GM23248 (cell line): Measurements from ENCODE around the gene WDR72. TPM values are rescaled to one million over a fixed set of nuclear protein-coding genes. Genes with fewer than 3 reads are reported as not detected.

Experiments
- DNase-seq: peaks from one replicate; pipeline ENCODE4 v3.0.0-alpha.2; 2015
- H2AFZ ChIP-seq: fragments of 200-600 bp; sonication (generic); 2 replicates; pipeline ENCODE4 v1.6.1; 2016; ENCODE audit warnings: antibody characterized with exemption
- H3F3A ChIP-seq: fragments of 200-600 bp; sonication (generic); 2 replicates; pipeline ENCODE4 v1.6.1; 2016; ENCODE audit warnings: mild to moderate bottlenecking, antibody characterized with exemption, mixed run types; ENCODE audit not compliant: insufficient read depth
- H3K27ac ChIP-seq: fragments of 200-600 bp; sonication (generic); 2 replicates; pipeline ENCODE4 v1.5.1; 2016; ENCODE audit warnings: mild to moderate bottlenecking
- H3K27me3 ChIP-seq: fragments of 200-600 bp; sonication (generic); replicated peaks from 2 replicates; pipeline ENCODE4 v1.6.1; 2016; ENCODE audit warnings: mild to moderate bottlenecking; ENCODE audit not compliant: insufficient read depth
- H3K36me3 ChIP-seq: fragments of 200-600 bp; sonication (generic); 2 replicates; pipeline ENCODE4 v1.6.1; 2016; ENCODE audit warnings: low read depth, mild to moderate bottlenecking
- H3K4me1 ChIP-seq: fragments of 200-600 bp; sonication (generic); 2 replicates; pipeline ENCODE4 v1.6.1; 2016; ENCODE audit warnings: mild to moderate bottlenecking; ENCODE audit not compliant: insufficient read depth
- H3K4me2 ChIP-seq: fragments of 200-600 bp; sonication (generic); one replicate; pipeline ENCODE4 v1.6.1; 2016; ENCODE audit warnings: mild to moderate bottlenecking; ENCODE audit not compliant: unreplicated experiment
- H3K4me3 ChIP-seq: fragments of 200-600 bp; sonication (generic); 2 replicates; pipeline ENCODE4 v1.5.1; 2016; ENCODE audit warnings: mild to moderate bottlenecking
- H3K79me2 ChIP-seq: fragments of 200-600 bp; sonication (generic); 2 replicates; pipeline ENCODE4 v1.6.1; 2016; ENCODE audit warnings: mild to moderate bottlenecking; ENCODE audit not compliant: insufficient read depth
- H3K9ac ChIP-seq: fragments of 200-600 bp; sonication (generic); 2 replicates; pipeline ENCODE4 v1.6.1; 2016; ENCODE audit warnings: mild to moderate bottlenecking
- H3K9me2 ChIP-seq: fragments of 200-600 bp; sonication (generic); 2 replicates; pipeline ENCODE4 v1.6.1; 2016; ENCODE audit warnings: mixed run types, mild to moderate bottlenecking, moderate library complexity; ENCODE audit not compliant: insufficient read depth
- H3K9me3 ChIP-seq: fragments of 200-600 bp; sonication (generic); one replicate; pipeline ENCODE4 v1.6.1; 2017; ENCODE audit warnings: low read depth
- H4K20me1 ChIP-seq: fragments of 200-600 bp; sonication (generic); 2 replicates; pipeline ENCODE4 v1.6.0; 2016; ENCODE audit not compliant: insufficient read depth
- EZH2 ChIP-seq: fragments of 200-600 bp; sonication (generic); IDR thresholded peaks from 2 replicates; pipeline ENCODE4 v1.6.1; 2018; ENCODE audit warnings: antibody characterized with exemption, mild to moderate bottlenecking; ENCODE audit not compliant: insufficient read depth, poor library complexity, severe bottlenecking
- EZH2phosphoT487 ChIP-seq: fragments of 200-600 bp; sonication (generic); IDR thresholded peaks from 2 replicates; pipeline ENCODE4 v1.6.1; 2018; ENCODE audit warnings: antibody characterized with exemption, moderate library complexity, mild to moderate bottlenecking, low read depth; ENCODE audit not compliant: insufficient read depth
- WGBS, 2 experiments: methylation state at CpG; one replicate each; pipeline ENCODE4 v1.1.6; 2015 to 2017; ENCODE audit warnings: low lambda C conversion rate in 2 of 2, low coverage in 1 of 2; ENCODE audit errors: missing lambda C conversion rate in 2 of 2; 5-methylcytosine and 5-hydroxymethylcytosine counted together
- in situ Hi-C: fragments of 300-500 bp; cut with MboI; formaldehyde crosslinking; loops from 2 replicates; pipeline ENCODE4 v1.15.0; 2020
- polyA plus RNA-seq: library from polyadenylated mRNA; unstranded; fragments of >200 nt; fragmentation: Nextera tagmentation; extraction: Ambion mirVana; gene quantifications from 2 replicates; pipeline ENCODE4 v1.2.1, GENCODE V29; 2016
- total RNA-seq: library from RNA; depleted of rRNA; stranded (reverse); fragments of >200 nt; shearing (Covaris generic); gene quantifications from 2 replicates; pipeline ENCODE4 v1.2.3, GENCODE V29; 2014

The WDR72 gene
- total and polyA plus RNA-seq, 2 experiments from 2014 or later: not detected

DNA sequence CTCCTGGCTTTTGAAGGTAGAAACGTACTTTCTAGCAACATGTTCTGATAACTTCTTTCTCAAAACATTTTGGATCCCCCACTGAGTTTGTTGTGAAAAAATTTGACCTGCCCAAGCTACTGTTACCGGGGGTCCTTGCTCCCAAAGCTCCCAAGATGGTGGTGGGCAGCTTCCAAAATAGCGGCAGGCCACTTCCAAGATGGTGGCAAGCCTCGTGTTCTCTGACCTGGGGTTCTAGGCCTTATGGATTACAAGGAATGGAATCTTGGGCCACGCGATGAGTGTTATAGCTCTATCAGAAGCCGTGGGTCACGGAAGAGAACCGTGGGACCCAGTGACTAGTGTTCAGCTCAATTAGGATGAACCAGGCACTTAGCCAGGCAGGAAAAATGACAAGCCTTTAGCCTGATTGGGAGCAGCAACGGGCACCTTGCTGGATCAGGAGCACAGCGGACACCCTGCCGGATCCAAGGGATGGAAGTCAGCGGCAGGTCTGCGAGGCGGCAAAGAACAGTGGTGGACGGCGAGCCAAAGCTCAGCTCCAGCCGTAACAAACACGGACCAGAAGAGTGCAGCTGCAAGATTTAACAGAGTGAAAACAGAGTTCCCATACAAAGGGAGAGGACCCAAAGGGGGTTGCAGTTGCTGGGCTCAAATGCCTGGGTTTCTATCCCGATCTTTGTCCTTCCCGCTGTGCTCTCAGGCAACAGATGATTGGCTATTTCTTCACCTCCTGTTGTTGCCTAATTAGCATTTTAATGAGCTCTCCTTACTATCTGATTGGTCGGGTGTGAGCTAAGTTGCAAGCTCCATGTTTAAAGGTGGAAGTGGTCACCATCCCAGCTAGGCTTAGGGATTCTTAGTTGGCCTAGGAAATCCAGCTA lies 133.3 kb downstream of the WDR72 start:
- no peaks in the 10 kb centered on the region for H3K36me3 ChIP-seq
- WGBS, 2 experiments: 50 to 53% methylated on average over 22 of the region's 22 CpGs
- in situ Hi-C loops: no loop called here

DNA sequence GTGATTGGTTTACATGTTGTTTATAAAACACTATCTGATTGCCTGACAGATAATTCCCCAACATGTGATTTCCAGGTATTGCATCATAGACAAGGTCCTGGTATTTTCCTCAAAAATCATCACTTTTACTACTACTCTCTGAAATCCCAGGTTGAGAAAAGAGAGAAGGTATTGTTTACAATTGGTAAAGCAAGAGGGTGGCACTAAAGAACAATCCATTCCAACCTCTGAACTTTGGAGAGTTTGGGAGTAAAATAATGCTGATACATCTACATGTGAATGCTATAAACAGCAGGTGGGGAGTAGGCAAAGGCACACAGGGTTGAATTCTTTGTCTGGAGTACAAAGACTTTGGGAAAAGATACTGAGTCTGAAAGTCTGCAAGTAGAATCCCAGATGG lies 134.2 kb downstream of the WDR72 start:
- Histone ChIP-seq H3K27me3 (no peaks in the 10 kb centered on the region), H3K4me1 (no peaks in the 10 kb centered on the region), H3K9me2 (no peaks in the 10 kb centered on the region), H3K4me2 (no peak overlapping the region), H3K9ac (no peak overlapping the region), H3K9me3 (no peaks in the 10 kb centered on the region), H3K4me3 (no peak overlapping the region), H3K79me2 (no peaks in the 10 kb centered on the region), H2AFZ (no peak overlapping the region), H4K20me1 (no peaks in the 10 kb centered on the region), H3K36me3 (no peaks in the 10 kb centered on the region), H3K27ac (no peak overlapping the region), H3F3A (no peaks in the 10 kb centered on the region)
- in situ Hi-C loops: no loop called here
- TF ChIP-seq EZH2 (no peak), EZH2phosphoT487 (no peak)
- no peak for DNase-seq

More for the DNA sequence above, 133.3 kb downstream of the WDR72 start:
- Histone ChIP-seq H3K4me3 (no peak overlapping the region), H3F3A (no peaks in the 10 kb centered on the region), H2AFZ (no peak overlapping the region), H3K9me3 (no peaks in the 10 kb centered on the region), H3K9ac (no peak overlapping the region), H3K27me3 (no peaks in the 10 kb centered on the region), H3K9me2 (no peaks in the 10 kb centered on the region), H3K79me2 (no peaks in the 10 kb centered on the region), H3K27ac (no peak overlapping the region), H3K4me1 (no peaks in the 10 kb centered on the region), H4K20me1 (no peaks in the 10 kb centered on the region), H3K4me2 (no peak overlapping the region)
- no peak for DNase-seq
- no peak for TF ChIP-seq EZH2
- TF ChIP-seq EZH2phosphoT487: no peak

DNA sequence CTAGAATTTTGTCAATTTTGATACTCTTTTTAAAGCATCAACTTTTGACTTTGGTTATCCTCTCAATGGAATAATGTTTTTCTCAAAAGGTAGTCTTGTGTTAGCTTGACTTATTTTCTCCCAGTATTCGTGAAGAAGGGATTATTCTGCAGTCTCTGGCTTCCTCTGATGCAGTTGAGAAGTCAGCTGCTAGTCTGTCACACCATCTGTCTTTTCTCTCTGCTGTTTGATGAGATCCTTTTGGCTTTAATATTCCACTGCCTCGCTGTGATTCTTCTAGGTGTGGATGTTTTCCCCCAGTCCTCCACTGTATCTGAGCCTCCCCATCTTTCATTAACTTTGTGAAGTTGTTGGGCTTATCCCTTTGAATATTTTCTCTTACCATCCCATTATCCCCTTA lies 141.0 kb downstream of the WDR72 start:
- H3K27ac ChIP-seq: no peak overlapping the region
- no peak overlapping the region for H3K4me2 ChIP-seq
- no peaks in the 10 kb centered on the region for H4K20me1 ChIP-seq
- TF ChIP-seq EZH2 (no peak), EZH2phosphoT487 (no peak)
- no peaks in the 10 kb centered on the region for H3K79me2 ChIP-seq
- no peaks in the 10 kb centered on the region for H3K9me3 ChIP-seq
- no peak for DNase-seq
- H3K9ac ChIP-seq: no peak overlapping the region
- no peaks in the 10 kb centered on the region for H3K36me3 ChIP-seq
- in situ Hi-C loops: no loop called here
- H3K9me2 ChIP-seq: no peaks in the 10 kb centered on the region
- no peaks in the 10 kb centered on the region for H3K4me1 ChIP-seq
- H2AFZ ChIP-seq: no peak overlapping the region
- 0% methylated on average over 2 of the region's 2 CpGs for WGBS, 2 experiments
- no peaks in the 10 kb centered on the region for H3K27me3 ChIP-seq
- H3F3A ChIP-seq: no peaks in the 10 kb centered on the region
- H3K4me3 ChIP-seq: no peak overlapping the region

DNA sequence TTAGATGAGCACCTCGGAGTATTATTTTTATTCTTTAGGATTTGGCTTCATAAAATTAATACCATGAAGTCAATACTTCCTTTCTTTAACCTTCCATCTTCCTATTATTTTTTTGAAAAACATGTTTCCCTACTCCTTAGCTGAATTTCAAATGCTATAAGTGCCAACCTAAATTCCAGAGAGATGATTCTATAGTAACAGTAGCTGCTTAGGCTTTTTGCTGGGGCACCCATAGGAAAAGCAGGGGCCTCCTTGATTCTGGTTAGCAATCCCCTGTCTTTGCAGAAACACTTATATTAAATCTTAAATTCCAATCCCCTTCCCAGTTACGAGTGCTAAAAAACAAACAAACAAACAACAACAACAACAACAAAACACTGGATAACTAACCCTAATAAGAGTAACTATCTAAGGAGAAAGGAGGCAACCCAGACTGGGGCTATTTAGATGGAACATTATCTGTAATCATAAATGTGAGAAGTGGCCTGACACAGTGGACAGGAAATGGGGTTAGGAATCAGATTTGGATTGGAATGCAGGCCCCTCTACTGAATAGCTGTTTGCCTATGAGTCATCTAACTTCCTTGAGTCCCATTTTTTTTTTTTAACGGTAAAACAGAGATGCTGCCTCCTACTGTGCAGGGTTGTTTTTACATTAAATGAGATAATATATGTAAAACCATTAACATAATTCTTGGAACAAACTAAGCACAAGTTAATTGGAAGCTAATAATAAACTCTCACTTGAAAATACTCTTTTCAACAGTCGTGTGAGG lies 148.1 kb downstream of the WDR72 start:
- H3K36me3 ChIP-seq: no peaks in the 10 kb centered on the region
- no peaks in the 10 kb centered on the region for H3K27me3 ChIP-seq
- in situ Hi-C loops: no loop called here
- H3K9me2 ChIP-seq: no peaks in the 10 kb centered on the region
- no peaks in the 10 kb centered on the region for H3F3A ChIP-seq
- no peak overlapping the region for H3K27ac ChIP-seq
- H3K4me3 ChIP-seq: no peak overlapping the region
- no peak overlapping the region for H3K9ac ChIP-seq
- no peak overlapping the region for H3K4me2 ChIP-seq
- H3K4me1 ChIP-seq: no peaks in the 10 kb centered on the region
- DNase-seq: no peak
- H2AFZ ChIP-seq: no peak overlapping the region
- WGBS, 2 experiments: 16 to 24% methylated on average over 4 of the region's 4 CpGs
- no peaks in the 10 kb centered on the region for H3K79me2 ChIP-seq
- TF ChIP-seq EZH2 (no peak), EZH2phosphoT487 (no peak)
- H3K9me3 ChIP-seq: no peaks in the 10 kb centered on the region
- no peaks in the 10 kb centered on the region for H4K20me1 ChIP-seq
